ENCODE results near the gene SPACA4. TPM values are rescaled to one million over a fixed set of nuclear protein-coding genes. Genes with fewer than 3 reads are reported as not detected.

SPACA4 gene
- polyA plus RNA-seq, 1 of the 3 experiments (the other 2 are of a cell fraction), result not detected

DNA sequence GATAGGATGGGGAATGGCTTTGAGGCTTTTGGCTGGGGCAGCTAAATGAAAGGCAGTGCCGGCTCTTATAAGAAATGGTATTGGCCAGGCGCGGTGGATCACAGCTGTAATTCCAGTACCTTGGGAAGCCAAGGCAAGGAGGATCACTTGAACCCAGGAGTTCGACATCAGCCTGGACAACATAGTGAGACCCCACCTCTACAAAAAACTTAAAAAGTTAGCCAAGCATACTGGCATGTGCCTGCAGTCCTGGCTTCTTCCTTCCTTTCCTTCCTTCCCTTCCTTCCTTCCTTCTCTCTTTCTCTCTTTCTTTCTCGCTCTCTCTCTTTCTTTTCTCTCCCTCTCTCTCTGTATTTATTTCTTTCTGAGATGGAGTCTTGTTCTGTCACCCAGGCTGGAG lies 36.3 kb downstream of the SPACA4 start:
- Histone ChIP-seq H3K36me3 (replicated peaks in 1 of 2; ENCODE audit: control insufficient read depth in 1 of 2, insufficient read depth in 2 of 2, low read length in 1 of 2) (no peaks in the 10 kb centered on the region), H3K9ac (no peak overlapping the region), H4K20me1 (ENCODE audit: insufficient read depth) (no peaks in the 10 kb centered on the region), H3K4me1 (ENCODE audit: control insufficient read depth in 1 of 2, insufficient read depth in 2 of 2, low read depth in 1 of 2, low read length in 1 of 2) (peaks cover 10 to 13% of the 10 kb centered on the region in 2 experiments; a peak in 2 of 4 replicates), H3K27me3 (ENCODE audit: insufficient read depth) (no peaks in the 10 kb centered on the region), H3K27ac (ENCODE audit: low read depth in 2 of 2, low read length in 1 of 2) (no peak overlapping the region), H2AFZ (ENCODE audit: low read depth) (no peak overlapping the region), H3F3A (replicated peaks; ENCODE audit: insufficient read depth) (peaks cover 11% of the 10 kb centered on the region), H3K4me3 (ENCODE audit: low read depth in 2 of 2, low read length in 1 of 2) (no peak overlapping the region), H3K4me2 (no peak overlapping the region), H3K9me3 (no peaks in the 10 kb centered on the region), H3K79me2 (ENCODE audit: insufficient read depth) (no peaks in the 10 kb centered on the region), H3K9me2 (no peaks in the 10 kb centered on the region)
- ChIA-PET CTCF (interaction anchor here (1.2 to 1.9 kb wide), 2 partner anchors 73 to 145 kb away, joined by 4 to 5 read pairs; no protein-coding TSS in a partner anchor), POLR2A (interaction anchor here (0.7 kb wide), 2 partner anchors 9 to 29 kb away, joined by 3 read pairs; no protein-coding TSS in a partner anchor)
- no peak for TF ChIP-seq IRF3 (IDR thresholded peaks at IDR 0.05; ENCODE audit: low read depth, low read length)
- TF ChIP-seq NFIC (IDR thresholded peaks at IDR 0.05; ENCODE audit: borderline replicate concordance), result no peak
- no peak for TF ChIP-seq TCF12 (IDR thresholded peaks at IDR 0.05)
- no peak for TF ChIP-seq EP300 (IDR thresholded peaks at IDR 0.05; ENCODE audit: borderline replicate concordance in 1 of 2, low read depth in 1 of 2, low read length in 1 of 2)
- TF ChIP-seq FOXM1 (IDR thresholded peaks at IDR 0.05; ENCODE audit: low read depth), result no peak
- no peak for TF ChIP-seq GATA2 (CRISPR knock-in tag; IDR thresholded peaks at IDR 0.05)
- no peak for TF ChIP-seq SMC3 (IDR thresholded peaks at IDR 0.05; ENCODE audit: low read depth, low read length)
- TF ChIP-seq, protein P1, sequence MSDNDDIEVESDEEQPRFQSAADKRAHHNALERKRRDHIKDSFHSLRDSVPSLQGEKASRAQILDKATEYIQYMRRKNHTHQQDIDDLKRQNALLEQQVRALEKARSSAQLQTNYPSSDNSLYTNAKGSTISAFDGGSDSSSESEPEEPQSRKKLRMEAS (IDR thresholded peaks at IDR 0.05; ENCODE audit: low read depth), result no peak
- TF ChIP-seq EZH2phosphoT487 (IDR thresholded peaks at IDR 0.05; ENCODE audit: borderline replicate concordance, low read depth), result no peak
- WGBS (ENCODE audit: low lambda C conversion rate), result 91% methylated on average over 5 of the region's 5 CpGs
- no peak for DNase-seq

DNA sequence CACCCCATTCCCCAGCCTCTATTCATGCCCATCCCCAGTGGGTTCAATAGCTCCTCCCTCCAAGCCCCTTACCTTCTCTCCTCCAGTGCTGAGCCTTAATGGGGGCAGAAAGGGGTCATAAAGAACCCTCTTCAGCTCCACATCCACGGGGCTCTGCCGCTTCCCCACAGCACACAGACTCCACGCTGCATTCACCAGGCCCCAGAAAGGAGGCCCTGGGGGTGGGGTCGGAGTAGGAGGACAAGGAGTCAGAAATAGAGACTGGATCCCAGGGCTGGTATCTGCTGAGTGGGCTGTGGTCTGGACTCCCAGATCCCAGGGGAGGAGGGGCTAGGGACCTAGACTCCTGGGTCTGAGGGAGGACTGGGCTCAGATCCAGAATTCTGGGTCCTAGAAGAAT lies 37.8 kb downstream of the SPACA4 start:
- Histone ChIP-seq H3K4me1 (ENCODE audit: control insufficient read depth in 1 of 2, insufficient read depth in 2 of 2, low read depth in 1 of 2, low read length in 1 of 2) (peaks cover 4 to 6% of the 10 kb centered on the region in 2 experiments; a peak in 2 of 4 replicates), H3K9me3 (no peaks in the 10 kb centered on the region), H3K27ac (ENCODE audit: low read depth in 2 of 2, low read length in 1 of 2) (no peak overlapping the region; a peak in 1 of 4 replicates), H3K4me3 (ENCODE audit: low read depth in 2 of 2, low read length in 1 of 2) (peak overlapping the region in 1 of 2 experiments; percentile 43; a peak in 2 of 4 replicates), H3K79me2 (ENCODE audit: insufficient read depth) (no peaks in the 10 kb centered on the region), H3K27me3 (ENCODE audit: insufficient read depth) (no peaks in the 10 kb centered on the region), H3K36me3 (replicated peaks in 1 of 2; ENCODE audit: control insufficient read depth in 1 of 2, insufficient read depth in 2 of 2, low read length in 1 of 2) (no peaks in the 10 kb centered on the region), H4K20me1 (ENCODE audit: insufficient read depth) (no peaks in the 10 kb centered on the region), H3F3A (replicated peaks; ENCODE audit: insufficient read depth) (peaks cover 11% of the 10 kb centered on the region), H3K4me2 (peak overlapping the region; percentile 99; the same call in 1 of the 2 replicates), H3K9ac (no peak overlapping the region), H3K9me2 (no peaks in the 10 kb centered on the region), H2AFZ (ENCODE audit: low read depth) (no peak overlapping the region)
- TF ChIP-seq, protein P2, sequence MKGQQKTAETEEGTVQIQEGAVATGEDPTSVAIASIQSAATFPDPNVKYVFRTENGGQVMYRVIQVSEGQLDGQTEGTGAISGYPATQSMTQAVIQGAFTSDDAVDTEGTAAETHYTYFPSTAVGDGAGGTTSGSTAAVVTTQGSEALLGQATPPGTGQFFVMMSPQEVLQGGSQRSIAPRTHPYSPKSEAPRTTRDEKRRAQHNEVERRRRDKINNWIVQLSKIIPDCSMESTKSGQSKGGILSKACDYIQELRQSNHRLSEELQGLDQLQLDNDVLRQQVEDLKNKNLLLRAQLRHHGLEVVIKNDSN (IDR thresholded peaks at IDR 0.05; ENCODE audit: borderline replicate concordance, low read depth), result no peak
- TF ChIP-seq RXRA (IDR thresholded peaks at IDR 0.05; ENCODE audit: borderline replicate concordance, low read depth), result no peak
- no peak for TF ChIP-seq GABPA (IDR thresholded peaks at IDR 0.05; ENCODE audit: low read depth)
- TF ChIP-seq NFIC (IDR thresholded peaks at IDR 0.05; ENCODE audit: borderline replicate concordance), result no peak
- TF ChIP-seq TEAD4 (IDR thresholded peaks at IDR 0.05; ENCODE audit: borderline replicate concordance, insufficient read depth), result no peak
- ChIA-PET POLR2A (interaction anchor here (1.9 kb wide), 1 partner anchor 25 kb away, joined by 6 read pairs; the partner anchor contains the start of genes RPL18 and SPHK2), CTCF (interaction anchor here (2.7 kb wide), 2 partner anchors 30 to 199 kb away, joined by 25 to 35 read pairs; no protein-coding TSS in a partner anchor)
- no peak for DNase-seq
- 83% methylated on average over 4 of the region's 4 CpGs for WGBS (ENCODE audit: low lambda C conversion rate)

Measured in SK-N-SH (cell line).